NB4 (cell line): Measurements from ENCODE around the gene ADARB2.

Source experiments
- DNase-seq: peaks from one replicate; pipeline ENCODE4 v3.0.0; 2010; ENCODE audit warnings: low read depth
- H3K4me3 ChIP-seq: one replicate; pipeline ENCODE4 v1.5.1; 2011; ENCODE audit warnings: mild to moderate bottlenecking, low read depth, low read length, moderate library complexity
- CTCF ChIP-seq: IDR thresholded peaks from one replicate; pipeline ENCODE4 v1.5.1; 2012; ENCODE audit warnings: low read depth, low read length
- MAX ChIP-seq: IDR thresholded peaks from 2 replicates; pipeline ENCODE4 v1.6.1; 2011; ENCODE audit warnings: low read depth, low read length
- MYC ChIP-seq: IDR thresholded peaks from 2 replicates; pipeline ENCODE4 v1.6.1; 2011; ENCODE audit warnings: low read depth, low read length
- POLR2A ChIP-seq: IDR thresholded peaks from 2 replicates; pipeline ENCODE4 v1.6.1; 2011; ENCODE audit warnings: mild to moderate bottlenecking; ENCODE audit not compliant: insufficient read length; ENCODE audit errors: extremely low read depth

The ADARB2 gene

GRCh38 chr10:1607466-1607865, 129.9 kb downstream of the ADARB2 start:
- TF ChIP-seq CTCF: no peak
- no peak for TF ChIP-seq MYC
- no peak for TF ChIP-seq MAX
- no peak for DNase-seq
- H3K4me3 ChIP-seq: no peak overlapping the region

GRCh38 chr10:1605999-1606940, 131.1 kb downstream of the ADARB2 start:
- H3K4me3 ChIP-seq: no peak overlapping the region
- no peak for TF ChIP-seq POLR2A
- TF ChIP-seq MYC: no peak
- TF ChIP-seq CTCF: no peak
- no peak for TF ChIP-seq MAX
- DNase-seq: no peak

GRCh38 chr10:1605121-1605520, 132.2 kb downstream of the ADARB2 start:
- no peak for DNase-seq
- no peak for TF ChIP-seq MAX
- no peak for TF ChIP-seq CTCF
- no peak for TF ChIP-seq MYC
- no peak for TF ChIP-seq POLR2A
- no peak overlapping the region for H3K4me3 ChIP-seq

GRCh38 chr10:1604246-1604645, 133.1 kb downstream of the ADARB2 start:
- no peak overlapping the region for H3K4me3 ChIP-seq
- DNase-seq: no peak
- TF ChIP-seq CTCF (no peak), POLR2A (no peak), MAX (no peak)

- no peak for DNase-seq
- no peak overlapping the region for H3K4me3 ChIP-seq
- TF ChIP-seq CTCF (no peak), MYC (no peak), POLR2A (no peak), MAX (no peak)
Observed at GRCh38 chr10:1603181-1603580, 134.1 kb downstream of the ADARB2 start.

GRCh38 chr10:1602037-1602484, 135.3 kb downstream of the ADARB2 start:
- H3K4me3 ChIP-seq: no peak overlapping the region
- no peak for DNase-seq
- TF ChIP-seq MYC (no peak), POLR2A (no peak), MAX (no peak), CTCF (no peak)
